Astrocyte (in vitro differentiated cells and primary cell): ENCODE data around the gene CLTC. TPM values are rescaled to one million over a fixed set of nuclear protein-coding genes. Genes with fewer than 3 reads are reported as not detected.
A peak's percentile ranks its signal among the peaks of the same experiment; 100 is the strongest.

ENCODE experiments used
- DNase-seq: peaks from one replicate; pipeline ENCODE4 v3.0.0-alpha.2; 2010; ENCODE audit warnings: low read depth
- FAIRE-seq: peaks from 2 replicates; lab custom pipeline; 2011; peaks lifted over from hg19 to GRCh38; lab: Jason Lieb, UNC
- H2AFZ ChIP-seq: 2 replicates; pipeline ENCODE4 v1.6.0; 2012; ENCODE audit warnings: low read depth, low read length, inconsistent platforms
- H3K27ac ChIP-seq: 2 replicates; pipeline ENCODE4 v1.5.1; 2011; ENCODE audit warnings: low read depth, low read length, inconsistent platforms
- H3K27me3 ChIP-seq: 2 replicates; pipeline ENCODE4 v1.6.0; 2011; ENCODE audit warnings: low read length, inconsistent platforms; ENCODE audit not compliant: insufficient read depth
- H3K36me3 ChIP-seq: 2 replicates; pipeline ENCODE4 v1.5.1; 2011; ENCODE audit warnings: low read length, inconsistent platforms; ENCODE audit not compliant: insufficient read depth
- H3K4me1 ChIP-seq: 2 replicates; pipeline ENCODE4 v1.5.1; 2011; ENCODE audit warnings: low read length, inconsistent platforms; ENCODE audit not compliant: insufficient read depth
- H3K4me2 ChIP-seq: 2 replicates; pipeline ENCODE4 v1.6.0; 2012; ENCODE audit warnings: low read length, inconsistent platforms
- H3K4me3 ChIP-seq: 2 replicates; pipeline ENCODE4 v1.5.1; 2011; ENCODE audit warnings: low read depth, mild to moderate bottlenecking, low read length, inconsistent platforms; ENCODE audit not compliant: insufficient read depth
- H3K79me2 ChIP-seq: 2 replicates; pipeline ENCODE4 v1.6.0; 2012; ENCODE audit warnings: mild to moderate bottlenecking, low read length, inconsistent platforms; ENCODE audit not compliant: insufficient read depth
- H3K9ac ChIP-seq: 2 replicates; pipeline ENCODE4 v1.6.0; 2012; ENCODE audit warnings: mild to moderate bottlenecking, low read length, inconsistent platforms
- H3K9me3 ChIP-seq: 2 replicates; pipeline ENCODE4 v1.5.1; 2012; ENCODE audit warnings: low read depth, mild to moderate bottlenecking, low read length, inconsistent platforms; ENCODE audit not compliant: insufficient read depth
- H4K20me1 ChIP-seq: 2 replicates; pipeline ENCODE4 v1.6.0; 2012; ENCODE audit warnings: low read length, inconsistent platforms; ENCODE audit not compliant: insufficient read depth
- H3K27ac Mint-ChIP-seq: one replicate; pipeline ENCODE4 v1.8.0; 2021; ENCODE audit warnings: mild to moderate bottlenecking, mixed read lengths; ENCODE audit not compliant: unreplicated experiment
- H3K27me3 Mint-ChIP-seq: one replicate; pipeline ENCODE4 v1.8.0; 2021; ENCODE audit warnings: low read depth, mixed read lengths; ENCODE audit not compliant: unreplicated experiment
- H3K36me3 Mint-ChIP-seq: one replicate; pipeline ENCODE4 v1.8.0; 2021; ENCODE audit warnings: low read depth, mixed read lengths; ENCODE audit not compliant: unreplicated experiment
- H3K4me1 Mint-ChIP-seq: one replicate; pipeline ENCODE4 v1.8.0; 2021; ENCODE audit warnings: low read depth, mixed read lengths; ENCODE audit not compliant: unreplicated experiment
- H3K4me3 Mint-ChIP-seq: one replicate; pipeline ENCODE4 v1.8.0; 2021; ENCODE audit warnings: mild to moderate bottlenecking, moderate library complexity, mixed read lengths; ENCODE audit not compliant: unreplicated experiment
- H3K9me3 Mint-ChIP-seq: one replicate; pipeline ENCODE4 v1.8.0; 2021; ENCODE audit warnings: mild to moderate bottlenecking, mixed read lengths; ENCODE audit not compliant: unreplicated experiment
- EZH2 ChIP-seq: IDR thresholded peaks from 2 replicates; pipeline ENCODE4 v1.6.1; 2012; ENCODE audit warnings: mild to moderate bottlenecking, low read length, inconsistent platforms; ENCODE audit not compliant: insufficient read depth
- total RNA-seq: library from RNA; stranded (reverse); gene quantifications from 2 replicates; pipeline ENCODE4 v1.2.1, GENCODE V29; 2021
- TF ChIP-seq, protein P1 (sequence below): IDR thresholded peaks from 2 replicates; pipeline ENCODE4 v1.5.1; 2011; ENCODE audit warnings: low read depth, mild to moderate bottlenecking, inconsistent platforms, low read length, moderate library complexity; ENCODE audit not compliant: insufficient read depth

Gene CLTC
- total RNA-seq, 1 donor from 2014 or later: 391 TPM

DNA sequence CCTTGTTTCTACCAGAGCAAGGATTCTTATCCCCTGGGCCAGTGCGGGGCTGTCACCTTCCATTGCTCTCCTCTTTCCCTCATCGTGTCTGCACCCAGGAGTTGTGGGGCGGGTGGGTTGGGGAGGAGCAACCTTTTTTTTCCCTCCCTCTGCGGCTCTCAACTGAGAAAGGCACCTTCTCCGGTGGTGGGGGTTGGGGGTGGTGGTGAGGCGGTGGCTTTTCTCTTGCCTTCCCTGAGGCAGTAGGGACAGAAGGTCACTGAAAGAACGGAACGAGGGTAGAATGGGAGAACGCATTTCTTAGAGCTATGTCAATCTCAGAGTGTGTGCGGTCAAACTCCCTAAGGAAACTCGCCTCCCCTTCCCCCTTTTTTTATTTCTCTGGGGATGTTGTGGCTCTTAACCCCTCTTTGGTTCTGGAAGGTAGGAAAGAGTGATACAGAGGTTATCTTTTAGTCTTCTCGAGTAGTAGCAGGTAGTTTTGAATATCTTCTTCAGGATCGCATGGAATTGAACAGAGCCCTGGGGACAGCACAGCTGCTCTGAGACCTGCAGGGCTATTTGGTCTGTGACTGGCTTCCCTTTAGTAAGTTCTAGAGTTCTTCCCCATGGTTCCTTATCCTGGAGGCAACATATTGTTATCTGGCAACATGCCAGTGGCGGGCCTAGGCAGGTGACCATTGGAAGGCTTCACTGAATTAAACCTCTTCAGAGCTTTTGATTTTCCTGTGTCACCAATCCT is 994 bp downstream of the CLTC start:
- peak overlapping the region; percentile 99 for H3K9ac ChIP-seq
- peak overlapping the region; percentile 97 for H3K4me3 Mint-ChIP-seq
- no peak overlapping the region for H2AFZ ChIP-seq
- no peaks in the 10 kb centered on the region for H3K27me3 ChIP-seq
- no peaks in the 10 kb centered on the region for H3K9me3 Mint-ChIP-seq
- H3K4me1 ChIP-seq: peaks cover 25% of the 10 kb centered on the region
- FAIRE-seq (no peak), DNase-seq (no peak)
- H3K79me2 ChIP-seq: peaks cover 69% of the 10 kb centered on the region
- H4K20me1 ChIP-seq: peaks cover 52% of the 10 kb centered on the region
- H3K4me1 Mint-ChIP-seq: peaks cover 30% of the 10 kb centered on the region
- no peaks in the 10 kb centered on the region for H3K36me3 ChIP-seq
- TF ChIP-seq EZH2: no peak
- TF ChIP-seq, protein P1, sequence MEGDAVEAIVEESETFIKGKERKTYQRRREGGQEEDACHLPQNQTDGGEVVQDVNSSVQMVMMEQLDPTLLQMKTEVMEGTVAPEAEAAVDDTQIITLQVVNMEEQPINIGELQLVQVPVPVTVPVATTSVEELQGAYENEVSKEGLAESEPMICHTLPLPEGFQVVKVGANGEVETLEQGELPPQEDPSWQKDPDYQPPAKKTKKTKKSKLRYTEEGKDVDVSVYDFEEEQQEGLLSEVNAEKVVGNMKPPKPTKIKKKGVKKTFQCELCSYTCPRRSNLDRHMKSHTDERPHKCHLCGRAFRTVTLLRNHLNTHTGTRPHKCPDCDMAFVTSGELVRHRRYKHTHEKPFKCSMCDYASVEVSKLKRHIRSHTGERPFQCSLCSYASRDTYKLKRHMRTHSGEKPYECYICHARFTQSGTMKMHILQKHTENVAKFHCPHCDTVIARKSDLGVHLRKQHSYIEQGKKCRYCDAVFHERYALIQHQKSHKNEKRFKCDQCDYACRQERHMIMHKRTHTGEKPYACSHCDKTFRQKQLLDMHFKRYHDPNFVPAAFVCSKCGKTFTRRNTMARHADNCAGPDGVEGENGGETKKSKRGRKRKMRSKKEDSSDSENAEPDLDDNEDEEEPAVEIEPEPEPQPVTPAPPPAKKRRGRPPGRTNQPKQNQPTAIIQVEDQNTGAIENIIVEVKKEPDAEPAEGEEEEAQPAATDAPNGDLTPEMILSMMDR: no peak
- H3K27ac Mint-ChIP-seq: peak overlapping the region; percentile 100
- peak overlapping the region; percentile 90 for H3K4me2 ChIP-seq
- H3K27ac ChIP-seq: peak overlapping the region; percentile 99
- no peaks in the 10 kb centered on the region for H3K27me3 Mint-ChIP-seq
- H3K4me3 ChIP-seq: peak overlapping the region; percentile 77
- H3K36me3 Mint-ChIP-seq: no peaks in the 10 kb centered on the region
- H3K9me3 ChIP-seq: no peaks in the 10 kb centered on the region

DNA sequence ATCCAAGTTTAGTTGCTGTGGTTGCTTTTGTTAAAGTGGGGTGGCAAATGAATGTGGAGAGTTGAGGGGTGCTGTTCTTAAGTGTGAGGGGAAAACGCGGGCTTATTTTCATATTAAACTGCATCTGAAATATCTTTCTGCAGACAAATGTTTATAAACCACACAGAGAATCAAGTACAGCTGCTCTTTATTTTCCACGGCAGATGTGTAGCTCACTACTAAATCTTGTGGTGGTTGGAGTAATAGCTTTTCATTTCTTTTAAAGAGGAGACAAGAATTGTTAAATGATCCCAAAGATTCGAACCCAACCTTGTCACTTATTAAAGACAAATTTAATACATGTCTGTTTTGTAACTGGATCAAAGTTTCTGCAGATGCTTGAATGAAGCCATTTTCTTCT is 2.1 kb downstream of the CLTC start:
- Histone ChIP-seq H3K79me2 (peaks cover 80% of the 10 kb centered on the region), H3K4me1 (peaks cover 25% of the 10 kb centered on the region), H3K4me3 (peak overlapping the region; percentile 77), H4K20me1 (peaks cover 62% of the 10 kb centered on the region), H2AFZ (no peak overlapping the region), H3K27me3 (no peaks in the 10 kb centered on the region), H3K9me3 (no peaks in the 10 kb centered on the region), H3K9ac (peak overlapping the region; percentile 99), H3K4me2 (peak overlapping the region; percentile 90), H3K27ac (no peak overlapping the region), H3K36me3 (no peaks in the 10 kb centered on the region)
- DNase-seq (no peak), FAIRE-seq (no peak)
- Mint-ChIP-seq H3K4me1 (peaks cover 35% of the 10 kb centered on the region), H3K9me3 (no peaks in the 10 kb centered on the region), H3K4me3 (peak overlapping the region; percentile 97), H3K27ac (peak overlapping the region; percentile 75), H3K27me3 (no peaks in the 10 kb centered on the region), H3K36me3 (no peaks in the 10 kb centered on the region)
- no peak for TF ChIP-seq EZH2
- TF ChIP-seq, protein P1: no peak

DNA sequence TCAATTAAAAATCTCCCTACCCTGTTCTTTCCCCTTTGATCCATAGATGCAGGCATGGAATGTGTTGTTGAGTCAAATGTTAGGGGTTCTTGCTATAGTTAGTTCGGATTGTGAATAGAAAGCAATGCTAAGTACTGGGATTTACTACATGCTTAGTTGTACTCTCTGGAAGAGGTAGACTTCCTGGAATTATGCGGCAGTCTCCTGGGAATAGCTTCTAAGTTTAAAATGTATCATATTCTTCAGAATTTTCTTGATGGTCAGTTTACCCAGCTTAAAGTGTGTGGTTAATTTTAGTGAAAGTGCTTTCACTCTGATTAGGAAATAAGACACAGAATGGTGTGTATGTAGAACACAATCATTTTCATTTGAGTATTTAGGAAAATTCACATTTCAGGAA is 3.5 kb downstream of the CLTC start:
- H3K4me3 ChIP-seq: peak overlapping the region; percentile 77
- no peaks in the 10 kb centered on the region for H3K36me3 Mint-ChIP-seq
- FAIRE-seq: no peak

More for the DNA sequence above, 3.5 kb downstream of the CLTC start:
- no peak for DNase-seq
- Histone ChIP-seq H3K9ac (peak overlapping the region; percentile 8), H3K36me3 (no peaks in the 10 kb centered on the region), H3K4me2 (peak overlapping the region; percentile 90), H3K27ac (no peak overlapping the region), H3K9me3 (no peaks in the 10 kb centered on the region), H2AFZ (no peak overlapping the region), H3K79me2 (peaks cover 93% of the 10 kb centered on the region), H3K27me3 (no peaks in the 10 kb centered on the region), H4K20me1 (peaks cover 76% of the 10 kb centered on the region), H3K4me1 (peaks cover 22% of the 10 kb centered on the region)
- H3K4me3 Mint-ChIP-seq: peak overlapping the region; percentile 97
- peak overlapping the region; percentile 23 for H3K27ac Mint-ChIP-seq
- no peak for TF ChIP-seq EZH2
- TF ChIP-seq, protein P1: no peak
- peaks cover 28% of the 10 kb centered on the region for H3K4me1 Mint-ChIP-seq
- H3K27me3 Mint-ChIP-seq: no peaks in the 10 kb centered on the region
- H3K9me3 Mint-ChIP-seq: no peaks in the 10 kb centered on the region
